ENCODE measurements around the gene SCTR. TPM values are rescaled to one million over a fixed set of nuclear protein-coding genes. Genes with fewer than 3 reads are reported as not detected.

The SCTR gene
- total and polyA plus RNA-seq, 2 of the 8 experiments (the other 6 are each of a cell fraction or from before 2014, with no cell fraction given) = 0.15 TPM; not detected in 1

DNA sequence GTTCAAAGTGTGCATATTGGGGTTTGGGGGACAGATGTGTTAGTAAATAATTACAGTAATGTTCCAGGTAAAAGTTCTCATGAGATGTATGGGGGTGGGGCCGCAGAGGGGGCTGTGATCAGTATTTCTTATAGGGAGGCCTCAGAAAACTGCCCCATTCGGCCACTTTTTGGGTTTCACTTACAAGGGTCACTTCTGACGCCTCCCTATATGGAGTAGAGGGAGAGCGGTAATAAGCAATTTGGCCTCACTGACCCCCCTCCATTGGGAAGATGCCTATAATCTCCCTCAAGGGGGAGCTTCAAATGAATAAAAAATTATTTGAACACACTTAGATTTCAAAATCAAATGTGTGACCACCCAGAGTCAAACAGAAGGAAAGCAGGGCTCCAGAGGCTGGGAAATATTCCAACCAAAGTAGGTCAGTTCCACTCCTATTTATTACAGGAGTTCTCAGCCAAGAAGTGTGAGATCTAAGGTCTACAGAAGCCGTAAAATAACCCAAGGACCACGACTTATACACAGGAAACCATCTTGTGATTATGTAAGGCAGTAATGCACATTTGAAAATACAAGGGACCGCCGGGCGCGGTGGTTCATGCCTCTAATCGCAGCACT is 2.7 kb downstream of the SCTR start (continued):
- TF ChIP-seq, protein P1, sequence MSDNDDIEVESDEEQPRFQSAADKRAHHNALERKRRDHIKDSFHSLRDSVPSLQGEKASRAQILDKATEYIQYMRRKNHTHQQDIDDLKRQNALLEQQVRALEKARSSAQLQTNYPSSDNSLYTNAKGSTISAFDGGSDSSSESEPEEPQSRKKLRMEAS (IDR thresholded peaks at IDR 0.05) = no peak

All from H1 (cell line).